ENCODE measurements around the gene APP.

- TF ChIP-seq POLR2AphosphoS5 (IDR thresholded peaks at IDR 0.05) (no peak), EP300 (IDR thresholded peaks at IDR 0.05) (no peak), CTCF (IDR thresholded peaks at IDR 0.05) (no peak)
Observed at GRCh38 chr21:26060335-26061115, 110.0 kb downstream of the APP start.
